ENCODE results near the gene NTM.

Gene NTM

GRCh38 chr11:132119573-132119972, 749.2 kb downstream of the NTM start:
- H3K4me3 ChIP-seq (ENCODE audit: low read depth in 1 of 2, low read length in 2 of 2), result no peak overlapping the region
- peaks cover 0 to 4% of the 10 kb centered on the region in 2 donors for H3K27me3 ChIP-seq (ENCODE audit: control insufficient read depth in 1 of 2, insufficient read depth in 2 of 2, low read length in 2 of 2)

GRCh38 chr11:132122735-132123134, 752.3 kb downstream of the NTM start:
- peaks cover 3 to 7% of the 10 kb centered on the region in 2 donors for H3K4me1 ChIP-seq (ENCODE audit: control insufficient read depth in 1 of 2, insufficient read depth in 2 of 2, low read length in 2 of 2)
- H3K9me3 ChIP-seq (ENCODE audit: control insufficient read depth in 1 of 2, low read length in 2 of 2), result no peaks in the 10 kb centered on the region
- H3K9ac ChIP-seq (ENCODE audit: low read depth in 1 of 2, low read length in 2 of 2), result no peak overlapping the region
- H3K27me3 ChIP-seq (ENCODE audit: control insufficient read depth in 1 of 2, insufficient read depth in 2 of 2, low read length in 2 of 2), result peaks cover 0 to 7% of the 10 kb centered on the region in 2 donors
- no peaks in the 10 kb centered on the region for H3K36me3 ChIP-seq (ENCODE audit: control insufficient read depth in 1 of 2, insufficient read depth in 2 of 2, low read length in 2 of 2)
- H3K4me3 ChIP-seq (ENCODE audit: low read depth in 1 of 2, low read length in 2 of 2), result no peak overlapping the region
- H3K27ac ChIP-seq (ENCODE audit: low read depth, low read length), result no peak overlapping the region

More at GRCh38 chr11:132119573-132119972, 749.2 kb downstream of the NTM start:
- H3K27ac ChIP-seq (ENCODE audit: low read depth, low read length), result no peak overlapping the region
- peaks cover 0 to 2% of the 10 kb centered on the region in 2 donors for H3K4me1 ChIP-seq (ENCODE audit: control insufficient read depth in 1 of 2, insufficient read depth in 2 of 2, low read length in 2 of 2)
- H3K9me3 ChIP-seq (ENCODE audit: control insufficient read depth in 1 of 2, low read length in 2 of 2), result no peaks in the 10 kb centered on the region
- no peaks in the 10 kb centered on the region for H3K36me3 ChIP-seq (ENCODE audit: control insufficient read depth in 1 of 2, insufficient read depth in 2 of 2, low read length in 2 of 2)
- H3K9ac ChIP-seq (ENCODE audit: low read depth in 1 of 2, low read length in 2 of 2), result no peak overlapping the region

GRCh38 chr11:132123449-132123848, 753.0 kb downstream of the NTM start:
- H3K36me3 ChIP-seq (ENCODE audit: control insufficient read depth in 1 of 2, insufficient read depth in 2 of 2, low read length in 2 of 2), result no peaks in the 10 kb centered on the region
- H3K4me3 ChIP-seq (ENCODE audit: low read depth in 1 of 2, low read length in 2 of 2), result no peak overlapping the region
- H3K9me3 ChIP-seq (ENCODE audit: control insufficient read depth in 1 of 2, low read length in 2 of 2), result no peaks in the 10 kb centered on the region
- no peak overlapping the region for H3K27ac ChIP-seq (ENCODE audit: low read depth, low read length)
- no peak overlapping the region for H3K9ac ChIP-seq (ENCODE audit: low read depth in 1 of 2, low read length in 2 of 2)
- peaks cover 3 to 6% of the 10 kb centered on the region in 2 donors for H3K4me1 ChIP-seq (ENCODE audit: control insufficient read depth in 1 of 2, insufficient read depth in 2 of 2, low read length in 2 of 2)
- peaks cover 0 to 7% of the 10 kb centered on the region in 2 donors for H3K27me3 ChIP-seq (ENCODE audit: control insufficient read depth in 1 of 2, insufficient read depth in 2 of 2, low read length in 2 of 2)

- Histone ChIP-seq H3K4me1 (ENCODE audit: control insufficient read depth in 1 of 2, insufficient read depth in 2 of 2, low read length in 2 of 2) (peaks cover 3 to 4% of the 10 kb centered on the region in 2 donors), H3K36me3 (ENCODE audit: control insufficient read depth in 1 of 2, insufficient read depth in 2 of 2, low read length in 2 of 2) (no peaks in the 10 kb centered on the region), H3K9ac (ENCODE audit: low read depth in 1 of 2, low read length in 2 of 2) (no peak overlapping the region), H3K27me3 (ENCODE audit: control insufficient read depth in 1 of 2, insufficient read depth in 2 of 2, low read length in 2 of 2) (peaks cover 0 to 5% of the 10 kb centered on the region in 2 donors), H3K9me3 (ENCODE audit: control insufficient read depth in 1 of 2, low read length in 2 of 2) (no peaks in the 10 kb centered on the region), H3K27ac (ENCODE audit: low read depth, low read length) (no peak overlapping the region), H3K4me3 (ENCODE audit: low read depth in 1 of 2, low read length in 2 of 2) (no peak overlapping the region)
Measured at GRCh38 chr11:132123854-132124835, 753.7 kb downstream of the NTM start.

- Histone ChIP-seq H3K4me1 (ENCODE audit: control insufficient read depth in 1 of 2, insufficient read depth in 2 of 2, low read length in 2 of 2) (peaks cover 3 to 4% of the 10 kb centered on the region in 2 donors), H3K4me3 (ENCODE audit: low read depth in 1 of 2, low read length in 2 of 2) (peak overlapping the region; percentile 45 to 57), H3K9me3 (ENCODE audit: control insufficient read depth in 1 of 2, low read length in 2 of 2) (no peaks in the 10 kb centered on the region), H3K9ac (ENCODE audit: low read depth in 1 of 2, low read length in 2 of 2) (peak overlapping the region in 1 of 2 donors; percentile 27), H3K27ac (ENCODE audit: low read depth, low read length) (no peak overlapping the region), H3K27me3 (ENCODE audit: control insufficient read depth in 1 of 2, insufficient read depth in 2 of 2, low read length in 2 of 2) (peaks cover 0 to 4% of the 10 kb centered on the region in 2 donors), H3K36me3 (ENCODE audit: control insufficient read depth in 1 of 2, insufficient read depth in 2 of 2, low read length in 2 of 2) (no peaks in the 10 kb centered on the region)
Measured at GRCh38 chr11:132125988-132126871, 755.8 kb downstream of the NTM start.

GRCh38 chr11:132126973-132127899, 756.8 kb downstream of the NTM start:
- Histone ChIP-seq H3K36me3 (ENCODE audit: control insufficient read depth in 1 of 2, insufficient read depth in 2 of 2, low read length in 2 of 2) (no peaks in the 10 kb centered on the region), H3K9me3 (ENCODE audit: control insufficient read depth in 1 of 2, low read length in 2 of 2) (no peaks in the 10 kb centered on the region), H3K9ac (ENCODE audit: low read depth in 1 of 2, low read length in 2 of 2) (peak overlapping the region in 1 of 2 donors; percentile 27), H3K27me3 (ENCODE audit: control insufficient read depth in 1 of 2, insufficient read depth in 2 of 2, low read length in 2 of 2) (peaks cover 0 to 4% of the 10 kb centered on the region in 2 donors), H3K4me1 (ENCODE audit: control insufficient read depth in 1 of 2, insufficient read depth in 2 of 2, low read length in 2 of 2) (peaks cover 3 to 4% of the 10 kb centered on the region in 2 donors), H3K27ac (ENCODE audit: low read depth, low read length) (no peak overlapping the region), H3K4me3 (ENCODE audit: low read depth in 1 of 2, low read length in 2 of 2) (peak overlapping the region; percentile 45 to 57)

GRCh38 chr11:132127900-132128288, 757.5 kb downstream of the NTM start:
- H3K27ac ChIP-seq (ENCODE audit: low read depth, low read length), result no peak overlapping the region
- no peaks in the 10 kb centered on the region for H3K36me3 ChIP-seq (ENCODE audit: control insufficient read depth in 1 of 2, insufficient read depth in 2 of 2, low read length in 2 of 2)
- no peak overlapping the region for H3K4me3 ChIP-seq (ENCODE audit: low read depth in 1 of 2, low read length in 2 of 2)
- no peaks in the 10 kb centered on the region for H3K9me3 ChIP-seq (ENCODE audit: control insufficient read depth in 1 of 2, low read length in 2 of 2)
- H3K27me3 ChIP-seq (ENCODE audit: control insufficient read depth in 1 of 2, insufficient read depth in 2 of 2, low read length in 2 of 2), result peaks cover 0 to 4% of the 10 kb centered on the region in 2 donors
- H3K9ac ChIP-seq (ENCODE audit: low read depth in 1 of 2, low read length in 2 of 2), result no peak overlapping the region
- H3K4me1 ChIP-seq (ENCODE audit: control insufficient read depth in 1 of 2, insufficient read depth in 2 of 2, low read length in 2 of 2), result peaks cover 3 to 4% of the 10 kb centered on the region in 2 donors

- Histone ChIP-seq H3K9me3 (ENCODE audit: control insufficient read depth in 1 of 2, low read length in 2 of 2) (no peaks in the 10 kb centered on the region), H3K36me3 (ENCODE audit: control insufficient read depth in 1 of 2, insufficient read depth in 2 of 2, low read length in 2 of 2) (no peaks in the 10 kb centered on the region), H3K27ac (ENCODE audit: low read depth, low read length) (no peak overlapping the region), H3K9ac (ENCODE audit: low read depth in 1 of 2, low read length in 2 of 2) (no peak overlapping the region), H3K27me3 (ENCODE audit: control insufficient read depth in 1 of 2, insufficient read depth in 2 of 2, low read length in 2 of 2) (no peaks in the 10 kb centered on the region), H3K4me1 (ENCODE audit: control insufficient read depth in 1 of 2, insufficient read depth in 2 of 2, low read length in 2 of 2) (peaks cover 3 to 4% of the 10 kb centered on the region in 2 donors), H3K4me3 (ENCODE audit: low read depth in 1 of 2, low read length in 2 of 2) (no peak overlapping the region)
Measured at GRCh38 chr11:132131047-132131446, 760.6 kb downstream of the NTM start.

GRCh38 chr11:132131961-132132360, 761.5 kb downstream of the NTM start:
- Histone ChIP-seq H3K4me1 (ENCODE audit: control insufficient read depth in 1 of 2, insufficient read depth in 2 of 2, low read length in 2 of 2) (peaks cover 0 to 3% of the 10 kb centered on the region in 2 donors), H3K9ac (ENCODE audit: low read depth in 1 of 2, low read length in 2 of 2) (no peak overlapping the region), H3K36me3 (ENCODE audit: control insufficient read depth in 1 of 2, insufficient read depth in 2 of 2, low read length in 2 of 2) (no peaks in the 10 kb centered on the region), H3K27me3 (ENCODE audit: control insufficient read depth in 1 of 2, insufficient read depth in 2 of 2, low read length in 2 of 2) (no peaks in the 10 kb centered on the region), H3K4me3 (ENCODE audit: low read depth in 1 of 2, low read length in 2 of 2) (no peak overlapping the region), H3K9me3 (ENCODE audit: control insufficient read depth in 1 of 2, low read length in 2 of 2) (no peaks in the 10 kb centered on the region), H3K27ac (ENCODE audit: low read depth, low read length) (no peak overlapping the region)
